HFFc6 (cell line): ENCODE results near the gene PLXNB1. TPM values are rescaled to one million over a fixed set of nuclear protein-coding genes. Genes with fewer than 3 reads are reported as not detected.

Experiments
- DNase-seq: peaks from one replicate; pipeline ENCODE4 v3.0.0-alpha.2; 2018
- H3K27ac Mint-ChIP-seq: 2 replicates; pipeline ENCODE4 v1.8.0; 2020; ENCODE audit warnings: mild to moderate bottlenecking, mixed read lengths
- H3K27me3 Mint-ChIP-seq: 2 replicates; pipeline ENCODE4 v1.8.0; 2021; ENCODE audit warnings: mild to moderate bottlenecking, moderate library complexity, mixed read lengths; ENCODE audit not compliant: insufficient read depth
- H3K36me3 Mint-ChIP-seq: 2 replicates; pipeline ENCODE4 v1.8.0; 2021; ENCODE audit warnings: low read depth, mixed read lengths
- H3K4me1 Mint-ChIP-seq: 2 replicates; pipeline ENCODE4 v1.8.0; 2020; ENCODE audit warnings: low read depth, mixed read lengths
- H3K4me3 Mint-ChIP-seq: 2 replicates; pipeline ENCODE4 v1.8.0; 2020; ENCODE audit warnings: mild to moderate bottlenecking, moderate library complexity, mixed read lengths
- H3K9me3 Mint-ChIP-seq: 2 replicates; pipeline ENCODE4 v1.8.0; 2020; ENCODE audit warnings: mild to moderate bottlenecking, mixed read lengths
- total RNA-seq, 6 experiments: library from RNA; stranded (reverse); fragmentation: NEBNext Ultra II Directional; extraction: Animal tissue kit (Norgen Biotek cat#: 25700); gene quantifications; 2 replicates in 1 of 6; 3 replicates in 5 of 6; pipeline ENCODE4 v1.2.3, GENCODE V29; 2021
- TF ChIP-seq, protein P1 (sequence below): fragments of 200-600 bp; sonication (generic); IDR thresholded peaks from 2 replicates; pipeline ENCODE4 v1.5.0; 2021; ENCODE audit warnings: antibody characterized with exemption, mild to moderate bottlenecking

The PLXNB1 gene
- total RNA-seq, 6 experiments from 2014 or later: 11.1 to 15.5 (median 12.8) TPM

DNA sequence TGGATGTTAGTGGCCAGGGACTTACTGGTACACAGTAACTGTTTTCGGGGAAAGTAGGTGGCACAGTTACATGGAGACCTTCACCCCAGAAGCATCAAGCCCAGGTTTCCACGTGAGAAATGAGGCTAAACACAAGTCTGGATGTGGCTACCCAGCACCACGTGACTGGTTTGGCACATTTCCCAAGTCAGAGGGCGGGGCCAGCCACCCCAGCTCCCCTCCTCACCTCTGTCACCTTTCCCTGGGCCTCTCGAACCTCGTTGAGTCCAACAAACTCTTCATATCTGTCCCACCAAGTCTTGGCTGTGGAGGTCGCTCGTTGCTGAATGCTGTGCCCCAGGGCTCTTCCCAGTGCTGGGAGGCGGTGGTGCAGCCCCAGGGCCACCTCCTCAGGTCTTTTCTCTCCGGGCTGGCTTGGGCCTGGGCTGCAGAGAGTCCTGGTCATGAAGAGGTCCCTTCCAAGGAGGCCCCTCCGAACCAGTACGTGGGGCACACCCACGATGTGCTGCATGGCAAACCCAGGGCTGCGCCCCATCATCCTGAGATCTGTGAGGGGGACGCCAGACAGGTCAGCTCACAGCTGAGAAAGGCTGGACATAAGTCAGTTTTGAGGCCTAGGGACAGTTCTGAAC lies 4.8 kb upstream of the PLXNB1 start:
- Mint-ChIP-seq H3K27ac (peak overlapping the region; percentile 81), H3K4me3 (no peak overlapping the region), H3K27me3 (no peaks in the 10 kb centered on the region), H3K36me3 (peaks cover 6% of the 10 kb centered on the region), H3K9me3 (no peaks in the 10 kb centered on the region), H3K4me1 (peaks cover 53% of the 10 kb centered on the region)
- TF ChIP-seq, protein P1, sequence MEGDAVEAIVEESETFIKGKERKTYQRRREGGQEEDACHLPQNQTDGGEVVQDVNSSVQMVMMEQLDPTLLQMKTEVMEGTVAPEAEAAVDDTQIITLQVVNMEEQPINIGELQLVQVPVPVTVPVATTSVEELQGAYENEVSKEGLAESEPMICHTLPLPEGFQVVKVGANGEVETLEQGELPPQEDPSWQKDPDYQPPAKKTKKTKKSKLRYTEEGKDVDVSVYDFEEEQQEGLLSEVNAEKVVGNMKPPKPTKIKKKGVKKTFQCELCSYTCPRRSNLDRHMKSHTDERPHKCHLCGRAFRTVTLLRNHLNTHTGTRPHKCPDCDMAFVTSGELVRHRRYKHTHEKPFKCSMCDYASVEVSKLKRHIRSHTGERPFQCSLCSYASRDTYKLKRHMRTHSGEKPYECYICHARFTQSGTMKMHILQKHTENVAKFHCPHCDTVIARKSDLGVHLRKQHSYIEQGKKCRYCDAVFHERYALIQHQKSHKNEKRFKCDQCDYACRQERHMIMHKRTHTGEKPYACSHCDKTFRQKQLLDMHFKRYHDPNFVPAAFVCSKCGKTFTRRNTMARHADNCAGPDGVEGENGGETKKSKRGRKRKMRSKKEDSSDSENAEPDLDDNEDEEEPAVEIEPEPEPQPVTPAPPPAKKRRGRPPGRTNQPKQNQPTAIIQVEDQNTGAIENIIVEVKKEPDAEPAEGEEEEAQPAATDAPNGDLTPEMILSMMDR: no peak
- DNase-seq: no peak

DNA sequence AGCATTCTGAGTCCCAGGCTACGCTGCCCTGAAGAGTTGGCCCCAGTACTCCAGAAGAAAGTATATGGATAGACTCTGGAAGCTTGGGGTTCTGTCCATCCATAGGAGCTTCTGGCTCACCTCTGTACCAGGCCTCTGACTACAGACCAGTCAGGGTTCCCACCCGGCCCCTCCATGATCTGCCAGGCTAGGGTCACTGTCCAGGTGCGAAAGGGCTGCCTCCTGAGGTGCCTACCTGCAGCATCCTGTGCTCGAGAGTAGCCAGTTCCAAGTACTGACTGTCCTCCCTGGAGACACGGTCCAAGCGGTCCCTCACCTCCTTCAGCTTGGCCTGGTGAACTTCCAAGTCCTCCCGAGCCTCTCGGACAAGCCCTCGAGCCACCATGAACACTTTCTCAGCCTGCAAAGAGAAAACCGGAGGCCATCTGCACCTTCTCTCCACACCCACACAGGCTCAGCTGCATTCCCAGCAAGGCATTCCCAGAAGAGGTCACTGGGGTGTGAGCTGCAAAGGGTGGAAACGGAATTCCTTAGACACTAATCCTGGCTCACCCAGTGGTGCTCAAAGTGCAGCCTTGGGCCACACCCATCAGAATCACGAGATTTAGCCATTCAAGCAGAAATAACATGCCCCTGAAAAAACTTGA lies 3.7 kb upstream of the PLXNB1 start:
- H3K9me3 Mint-ChIP-seq: no peaks in the 10 kb centered on the region
- no peaks in the 10 kb centered on the region for H3K27me3 Mint-ChIP-seq
- peak overlapping the region; percentile 65 for H3K4me3 Mint-ChIP-seq
- peaks cover 45% of the 10 kb centered on the region for H3K4me1 Mint-ChIP-seq
- H3K27ac Mint-ChIP-seq: peak overlapping the region; percentile 81
- TF ChIP-seq, protein P1: no peak
- peak; percentile 49 for DNase-seq
- peaks cover 6% of the 10 kb centered on the region for H3K36me3 Mint-ChIP-seq

- Mint-ChIP-seq H3K27ac (peak overlapping the region; percentile 61; the same call in 1 of the 2 replicates), H3K27me3 (no peaks in the 10 kb centered on the region), H3K9me3 (no peaks in the 10 kb centered on the region), H3K4me1 (peaks cover 49% of the 10 kb centered on the region), H3K4me3 (peak overlapping the region; percentile 65; the same call in 1 of the 2 replicates), H3K36me3 (peaks cover 6% of the 10 kb centered on the region)
- no peak for DNase-seq
- TF ChIP-seq, protein P1: peak; percentile 51
Measured at GRCh38 chr3:48432411-48433371, 2.8 kb upstream of the PLXNB1 start.

- H3K9me3 Mint-ChIP-seq: no peaks in the 10 kb centered on the region
- DNase-seq: no peak
- no peak overlapping the region for H3K4me3 Mint-ChIP-seq
- H3K4me1 Mint-ChIP-seq: peaks cover 59% of the 10 kb centered on the region
- peak overlapping the region; percentile 61 for H3K27ac Mint-ChIP-seq
- no peaks in the 10 kb centered on the region for H3K27me3 Mint-ChIP-seq
- TF ChIP-seq, protein P1: no peak
- H3K36me3 Mint-ChIP-seq: peaks cover 6% of the 10 kb centered on the region
Measured at GRCh38 chr3:48431224-48432029, 1.5 kb upstream of the PLXNB1 start.

DNA sequence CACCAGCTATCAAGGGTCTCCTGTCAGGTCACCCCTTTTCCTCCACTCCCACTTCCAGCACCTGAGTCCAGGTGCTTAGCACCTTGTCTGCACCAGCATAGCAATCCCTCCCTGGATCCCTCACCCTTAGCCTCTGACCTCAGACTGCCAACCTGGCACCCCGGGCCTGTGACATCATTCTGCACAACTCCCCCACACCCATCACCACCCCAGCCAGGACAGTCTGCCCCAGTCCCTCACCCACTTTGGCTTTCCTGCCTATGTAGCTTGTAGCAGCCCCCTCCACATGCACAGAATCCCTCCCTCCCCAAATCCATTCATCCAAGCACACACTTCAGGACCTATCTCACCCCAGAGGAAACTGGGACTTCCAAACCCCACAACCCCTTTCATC lies 819 bp upstream of the PLXNB1 start:
- peaks cover 59% of the 10 kb centered on the region for H3K4me1 Mint-ChIP-seq
- no peak overlapping the region for H3K4me3 Mint-ChIP-seq
- no peaks in the 10 kb centered on the region for H3K9me3 Mint-ChIP-seq
- H3K36me3 Mint-ChIP-seq: peaks cover 6% of the 10 kb centered on the region
- TF ChIP-seq, protein P1: no peak
- H3K27ac Mint-ChIP-seq: no peak overlapping the region; the same call in 1 of the 2 replicates
- H3K27me3 Mint-ChIP-seq: no peaks in the 10 kb centered on the region
- DNase-seq: no peak
